Right kidney (tissue), 1 donor: ENCODE data around the gene ASB4.
"Not testable (repeated sequence)": the region's sequence is repeated elsewhere in the genome, so short reads cannot be mapped to it uniquely, and the experiment has no call there.

Experiments
- DNase-seq: peaks from one replicate; pipeline ENCODE4 v3.0.0-alpha.2; 2016

Gene ASB4

GRCh38 chr7:95552010-95552926, 66.5 kb downstream of the ASB4 start:
- not testable (repeated sequence) for DNase-seq

DNA sequence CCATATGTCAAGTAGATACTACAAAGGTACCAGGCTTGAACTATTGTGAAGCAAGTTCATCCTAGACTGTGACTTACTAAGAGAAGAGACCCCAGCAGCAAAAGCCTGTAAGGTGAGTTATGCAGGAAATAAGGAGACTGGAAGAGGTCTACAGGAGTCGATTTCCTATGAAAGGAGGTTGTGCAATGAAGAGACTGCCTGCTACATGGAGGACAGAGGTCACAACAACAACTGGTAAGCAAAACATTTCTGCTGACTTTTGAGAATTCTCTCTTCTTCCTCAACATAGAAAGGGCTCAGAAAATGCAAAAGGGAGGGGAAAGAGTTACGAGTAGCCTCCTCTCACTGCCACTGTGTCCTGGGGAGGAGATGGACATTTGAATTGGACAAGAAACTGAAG, 68.2 kb downstream of the ASB4 start:
- DNase-seq: no peak

- no peak for DNase-seq
Observed at GRCh38 chr7:95556777-95557176, 71.0 kb downstream of the ASB4 start.

GRCh38 chr7:95558864-95559263, 73.1 kb downstream of the ASB4 start:
- no peak for DNase-seq

GRCh38 chr7:95560674-95561073, 74.9 kb downstream of the ASB4 start:
- DNase-seq: no peak

DNA sequence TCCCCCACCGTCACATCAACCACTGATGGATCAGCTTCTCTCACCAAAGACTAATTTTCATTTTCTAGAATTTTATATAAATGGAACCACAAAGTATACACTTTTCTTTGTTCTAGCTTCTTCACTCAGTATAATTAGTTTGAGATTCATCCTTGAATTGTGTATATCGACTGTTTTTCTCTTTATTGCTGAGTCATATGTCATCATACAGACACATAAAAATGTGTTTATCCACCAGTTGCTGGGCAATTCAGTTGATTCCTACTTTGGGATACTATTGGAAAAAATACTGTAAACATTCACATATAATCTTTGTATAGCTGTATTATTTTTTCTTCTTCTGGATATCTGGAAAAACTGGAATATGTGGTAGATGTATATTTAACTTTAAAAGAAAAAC, 84.0 kb downstream of the ASB4 start:
- no peak for DNase-seq

- DNase-seq: no peak
Observed at GRCh38 chr7:95577137-95577536, 91.4 kb downstream of the ASB4 start.

DNA sequence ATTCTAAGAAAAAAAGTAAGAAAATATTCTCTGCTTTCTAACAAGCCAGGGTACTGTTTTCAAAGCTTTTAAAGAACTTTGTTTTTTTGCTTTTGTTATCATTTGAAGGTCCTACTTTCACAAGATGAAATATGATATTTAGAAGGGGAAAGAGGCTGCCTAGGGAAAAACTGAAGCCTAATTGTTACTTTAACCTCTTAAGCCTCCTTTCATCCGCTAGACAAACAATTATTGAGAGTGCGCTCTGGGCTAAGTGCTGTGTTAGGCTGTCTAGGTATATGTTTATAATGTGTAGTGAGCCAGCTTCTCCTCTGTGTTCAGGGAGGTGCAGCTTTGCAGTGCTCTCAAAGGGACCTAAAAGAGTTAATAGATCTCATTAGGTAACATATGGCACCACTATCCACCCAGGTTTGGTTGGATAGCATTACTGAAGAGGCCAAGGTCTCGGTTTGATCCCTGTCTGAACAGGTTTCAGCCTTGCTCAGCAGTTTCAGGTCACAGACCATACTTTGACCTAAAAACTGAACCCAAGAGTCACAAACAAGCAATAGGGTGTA, 92.6 kb downstream of the ASB4 start:
- DNase-seq: no peak

- DNase-seq: no peak
Observed at GRCh38 chr7:95579318-95579717, 93.6 kb downstream of the ASB4 start.

DNA sequence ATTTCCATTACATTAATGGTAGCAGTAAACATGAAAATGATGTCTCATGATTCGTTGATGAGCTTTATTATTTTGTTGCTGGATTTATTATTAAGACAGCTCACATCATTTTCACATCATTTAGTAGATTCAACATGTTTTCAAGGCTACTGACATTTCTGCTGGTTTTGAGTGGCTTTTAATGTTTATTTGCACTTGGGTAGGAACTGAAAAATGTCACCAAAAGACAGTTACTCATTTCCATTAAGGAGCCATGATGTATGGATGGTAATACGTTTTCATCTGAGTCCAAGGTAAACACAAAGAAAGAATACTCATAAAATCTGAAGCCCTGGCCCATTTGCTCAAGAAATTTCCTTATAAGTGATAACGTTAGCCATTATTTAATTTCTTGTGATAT, 95.7 kb downstream of the ASB4 start:
- no peak for DNase-seq

- DNase-seq: no peak
Observed at GRCh38 chr7:95582578-95583293, 97.0 kb downstream of the ASB4 start.

DNA sequence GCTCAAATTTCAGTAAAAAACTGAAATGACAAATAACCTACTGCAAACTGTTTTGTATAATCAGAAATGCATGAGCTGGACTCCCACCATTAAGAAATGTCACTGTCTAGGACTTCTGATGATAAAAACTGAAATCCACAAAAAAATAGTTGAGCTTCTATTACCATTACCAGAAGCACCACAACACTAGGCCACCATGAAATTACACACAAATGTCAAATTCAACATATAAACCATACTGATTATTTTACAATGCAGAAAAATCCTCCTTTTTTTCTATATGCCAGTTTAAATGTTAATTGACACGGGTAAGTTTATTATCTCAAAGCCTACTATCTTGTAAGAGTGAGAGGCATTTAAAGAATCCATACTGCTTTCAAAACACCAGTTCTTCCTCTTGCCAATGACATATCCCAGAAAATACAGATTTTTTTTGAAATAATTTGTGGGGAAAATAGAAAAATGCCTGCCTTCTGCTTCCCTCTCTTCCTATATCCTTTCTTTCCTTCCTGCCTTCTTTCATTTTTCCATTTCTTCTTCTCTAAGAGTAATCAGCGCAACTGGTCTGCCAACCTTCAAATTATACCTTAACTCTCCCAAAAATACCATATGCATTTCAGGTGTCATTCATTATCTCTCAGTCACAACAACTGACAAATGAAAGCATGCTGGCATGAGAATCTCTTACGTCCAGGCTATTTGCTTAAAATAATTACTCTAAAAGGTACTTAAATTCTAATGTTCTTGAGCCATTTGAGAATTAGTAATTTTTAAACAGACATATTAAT, 98.3 kb downstream of the ASB4 start:
- DNase-seq: no peak

- no peak for DNase-seq
Observed at GRCh38 chr7:95584769-95585425, 99.2 kb downstream of the ASB4 start.

GRCh38 chr7:95585426-95585789, 99.7 kb downstream of the ASB4 start:
- DNase-seq: no peak

- DNase-seq: no peak
Observed at GRCh38 chr7:95586951-95587301, 101.2 kb downstream of the ASB4 start.

DNA sequence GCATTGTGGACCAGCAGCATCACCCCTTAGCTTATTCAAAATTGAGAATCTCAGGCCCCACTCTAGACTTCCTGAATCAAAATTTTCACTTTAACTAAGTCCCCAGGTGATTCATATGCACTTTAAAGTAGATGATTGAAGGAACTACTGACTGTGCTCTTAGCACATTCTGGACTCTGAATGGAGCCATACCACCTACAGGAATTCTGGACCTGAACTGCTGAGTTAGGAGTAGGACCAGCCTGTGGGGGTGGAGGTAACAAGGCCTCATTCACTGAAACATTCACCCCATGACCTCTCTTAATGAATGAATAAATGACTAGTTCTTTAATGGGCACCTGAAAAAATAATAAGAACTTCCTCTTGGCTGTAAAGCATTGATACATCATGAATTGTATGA, 103.3 kb downstream of the ASB4 start:
- no peak for DNase-seq

DNA sequence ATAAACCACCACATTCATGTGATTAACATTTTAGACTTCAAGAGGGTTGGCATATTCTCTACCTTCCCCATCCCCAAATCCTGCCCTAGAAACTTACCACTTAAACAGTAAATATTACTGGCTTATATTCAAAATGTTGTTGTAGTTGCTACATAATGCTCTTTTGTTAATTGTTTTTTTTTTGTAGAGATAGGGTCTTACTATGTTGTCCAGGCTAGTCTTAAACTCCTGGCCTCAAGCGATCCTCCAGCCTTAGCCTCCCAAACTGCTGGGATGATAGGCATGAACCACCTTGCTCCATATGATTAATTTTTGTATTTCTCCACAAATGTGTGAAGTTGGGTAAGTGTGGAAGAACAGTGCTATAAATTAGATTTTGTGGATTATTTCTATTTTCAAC, 104.0 kb downstream of the ASB4 start:
- DNase-seq: no peak
